ES-I3 (cell line): ENCODE measurements around the gene ABHD12.

ENCODE experiments used
- H3K36me3 ChIP-seq: 2 replicates; pipeline ENCODE4 v1.6.1; 2013; ENCODE audit warnings: mild to moderate bottlenecking, low read length, control low read depth, moderate library complexity; ENCODE audit not compliant: insufficient read depth
- H3K4me1 ChIP-seq: 2 replicates; pipeline ENCODE4 v1.6.1; 2013; ENCODE audit warnings: mild to moderate bottlenecking, control low read depth, low read length; ENCODE audit not compliant: insufficient read depth
- H3K9ac ChIP-seq: 2 replicates; pipeline ENCODE4 v1.6.1; 2013; ENCODE audit warnings: low read depth, mild to moderate bottlenecking, low read length, moderate library complexity
- H3K9me3 ChIP-seq: 2 replicates; pipeline ENCODE4 v1.6.1; 2013; ENCODE audit warnings: mild to moderate bottlenecking, low read length, moderate library complexity; ENCODE audit not compliant: control insufficient read depth, insufficient read depth

Gene ABHD12

DNA sequence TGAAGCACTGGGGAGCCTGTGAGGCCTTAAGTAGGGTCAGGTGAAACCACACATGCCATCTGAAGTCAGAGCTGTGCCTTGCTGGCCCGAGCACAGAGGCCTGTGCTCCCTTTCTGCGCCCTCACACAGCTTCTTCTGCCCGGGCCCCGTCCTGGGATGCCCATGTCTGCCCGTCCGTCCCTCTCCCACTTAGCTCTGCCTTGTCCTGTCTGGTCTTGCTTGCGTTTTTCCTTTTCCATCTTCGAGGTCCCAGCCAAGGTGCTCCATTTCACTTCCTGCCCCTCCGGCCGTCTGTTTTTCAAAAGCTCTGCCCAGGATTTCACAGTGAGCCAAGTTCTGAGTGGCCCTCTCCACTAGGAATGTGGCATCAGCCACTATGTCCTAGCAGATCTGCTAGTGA lies 97.1 kb downstream of the ABHD12 start:
- no peak overlapping the region for H3K9ac ChIP-seq
- no peaks in the 10 kb centered on the region; the same call in 1 of the 2 replicates for H3K4me1 ChIP-seq
- H3K36me3 ChIP-seq = peaks cover 20% of the 10 kb centered on the region
- no peaks in the 10 kb centered on the region for H3K9me3 ChIP-seq

DNA sequence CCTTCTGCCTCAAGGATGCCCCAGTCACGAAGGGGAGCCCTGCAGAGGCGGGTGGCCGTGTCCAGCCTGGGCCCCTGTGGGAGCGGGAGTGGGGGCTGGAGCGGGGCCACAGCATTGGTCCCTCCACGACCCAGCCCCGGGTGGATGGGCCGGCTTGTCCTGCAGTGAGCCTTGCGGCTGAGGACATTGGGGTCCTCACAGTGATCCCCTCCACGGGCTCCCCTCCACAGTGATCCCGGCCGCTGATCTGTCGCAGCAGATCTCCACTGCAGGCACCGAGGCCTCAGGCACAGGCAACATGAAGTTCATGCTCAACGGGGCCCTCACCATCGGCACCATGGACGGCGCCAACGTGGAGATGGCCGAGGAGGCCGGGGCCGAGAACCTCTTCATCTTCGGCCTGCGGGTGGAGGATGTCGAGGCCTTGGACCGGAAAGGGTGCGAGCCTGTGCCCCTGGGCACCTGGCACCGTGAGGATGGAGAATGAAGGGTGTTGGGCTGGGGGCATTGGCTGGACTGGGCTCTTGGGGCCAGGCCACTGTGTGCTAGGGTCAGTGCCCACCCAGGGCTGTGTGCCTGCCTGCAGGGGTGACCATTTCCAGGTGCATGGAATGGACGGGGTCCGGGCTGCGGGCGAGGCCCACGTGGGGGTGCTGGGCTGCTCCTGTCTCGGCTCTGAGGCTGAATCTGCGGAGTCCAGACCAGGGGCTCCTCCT lies 98.3 kb downstream of the ABHD12 start:
- H3K4me1 ChIP-seq = no peaks in the 10 kb centered on the region; the same call in 1 of the 2 replicates
- H3K9me3 ChIP-seq = no peaks in the 10 kb centered on the region
- H3K9ac ChIP-seq = no peak overlapping the region
- H3K36me3 ChIP-seq = peaks cover 20% of the 10 kb centered on the region

DNA sequence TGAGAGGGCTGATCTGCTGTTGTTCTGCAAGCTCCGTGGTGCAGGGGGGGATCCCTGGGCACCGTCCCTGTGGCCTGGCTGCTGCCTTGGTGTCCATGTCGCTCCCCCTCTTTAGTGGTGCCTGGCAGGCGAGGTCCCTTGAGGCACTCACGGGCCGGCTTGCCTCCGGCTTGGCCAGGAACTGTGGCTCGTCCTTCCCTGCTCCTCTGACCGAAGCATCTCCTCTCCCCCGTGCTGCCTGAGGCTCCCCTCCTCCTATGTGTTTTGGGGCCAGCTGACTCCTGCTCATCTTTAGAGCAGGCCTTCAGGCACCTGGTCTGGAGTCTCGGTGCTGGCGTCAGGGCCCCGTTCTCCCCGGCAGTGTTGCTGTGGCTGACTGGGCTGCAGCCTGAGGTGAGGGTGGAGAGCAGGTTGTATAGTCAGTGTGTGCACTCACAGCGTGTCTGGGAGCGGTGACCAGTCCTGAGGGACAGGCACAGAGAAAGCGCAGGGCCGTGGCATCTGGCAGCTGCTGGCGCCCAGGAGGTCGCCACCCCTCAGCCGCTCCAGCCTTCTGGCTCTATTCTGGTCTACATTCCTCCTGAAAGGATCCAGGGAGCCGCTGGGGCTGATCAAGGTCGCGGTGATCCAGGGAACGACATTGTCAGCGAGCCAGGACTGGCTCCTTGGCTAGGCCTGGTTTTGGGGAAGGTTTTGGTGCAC lies 99.1 kb downstream of the ABHD12 start:
- no peaks in the 10 kb centered on the region for H3K9me3 ChIP-seq
- H3K9ac ChIP-seq = no peak overlapping the region
- peaks cover 19% of the 10 kb centered on the region for H3K36me3 ChIP-seq
- no peaks in the 10 kb centered on the region; the same call in 1 of the 2 replicates for H3K4me1 ChIP-seq

DNA sequence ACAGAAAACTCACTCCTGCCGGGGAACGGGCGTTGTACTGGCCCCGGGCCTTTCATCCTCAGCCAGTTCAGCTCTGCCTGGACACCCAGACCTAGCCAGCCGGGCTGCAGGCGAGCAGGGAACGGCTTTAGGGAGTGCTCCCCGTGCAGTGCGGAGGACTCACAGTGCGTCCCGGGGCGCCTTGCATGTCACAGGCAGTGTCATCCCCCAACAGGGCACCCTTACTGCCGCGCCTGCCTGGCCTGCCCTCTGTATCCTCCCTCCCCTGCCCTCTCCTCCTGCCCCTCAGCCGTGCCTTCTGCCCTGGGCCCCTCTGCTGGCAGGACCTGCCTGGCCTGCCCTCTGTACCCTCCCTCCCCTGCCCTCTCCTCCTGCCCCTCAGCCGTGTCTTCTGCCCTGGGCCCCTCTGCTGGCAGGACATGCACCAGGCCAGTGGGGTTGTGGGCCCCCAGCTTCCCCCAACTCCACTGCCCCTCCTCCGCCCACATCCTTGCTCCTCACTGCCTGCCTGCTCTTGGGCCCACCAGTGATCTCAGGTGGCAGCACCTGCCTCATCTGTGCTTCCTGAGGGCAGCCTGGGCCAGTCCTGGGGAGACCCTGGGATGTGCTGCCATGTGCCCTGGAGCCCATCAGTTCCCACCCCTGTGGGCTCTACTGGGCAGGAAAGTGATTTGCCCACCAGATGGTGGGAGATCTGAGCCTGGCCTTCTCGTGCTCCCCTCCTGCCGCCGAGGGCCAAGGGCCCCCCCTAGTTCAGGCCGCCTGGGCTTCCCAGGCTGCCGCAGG lies 99.8 kb downstream of the ABHD12 start:
- Histone ChIP-seq H3K36me3 (peaks cover 22% of the 10 kb centered on the region), H3K4me1 (no peaks in the 10 kb centered on the region; the same call in 1 of the 2 replicates), H3K9me3 (no peaks in the 10 kb centered on the region), H3K9ac (no peak overlapping the region)

- no peaks in the 10 kb centered on the region for H3K4me1 ChIP-seq
- no peak overlapping the region for H3K9ac ChIP-seq
- peaks cover 22% of the 10 kb centered on the region for H3K36me3 ChIP-seq
- no peaks in the 10 kb centered on the region for H3K9me3 ChIP-seq
These were observed 100.6 kb downstream of the ABHD12 start for GRCh38 chr20:25289886-25290597.

GRCh38 chr20:25288291-25289181 lies 102.1 kb downstream of the ABHD12 start:
- Histone ChIP-seq H3K36me3 (peaks cover 22% of the 10 kb centered on the region), H3K9me3 (no peaks in the 10 kb centered on the region), H3K4me1 (no peaks in the 10 kb centered on the region), H3K9ac (no peak overlapping the region)

- Histone ChIP-seq H3K4me1 (no peaks in the 10 kb centered on the region), H3K36me3 (peaks cover 22% of the 10 kb centered on the region), H3K9me3 (no peaks in the 10 kb centered on the region), H3K9ac (no peak overlapping the region)
These were observed 102.9 kb downstream of the ABHD12 start for GRCh38 chr20:25287631-25288290.

DNA sequence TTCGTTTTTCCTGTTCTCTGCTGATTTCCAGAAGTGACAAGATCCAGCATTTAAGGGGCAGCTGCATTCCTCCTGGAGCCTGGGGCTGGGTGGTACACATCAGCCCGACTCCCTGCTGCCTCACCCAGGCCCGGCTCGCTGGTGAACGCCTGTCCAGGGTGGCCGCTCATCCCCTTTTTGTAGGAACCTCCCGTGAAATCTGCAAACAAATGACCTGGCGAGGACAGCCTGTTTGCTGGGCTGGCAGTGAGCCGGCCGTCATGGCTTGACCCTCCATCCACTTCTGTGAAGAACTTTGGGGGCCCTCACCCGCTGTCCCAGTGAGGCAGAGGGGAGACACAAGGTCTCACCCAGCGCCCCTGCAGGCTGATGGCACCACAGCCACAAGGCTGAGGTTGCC lies 103.7 kb downstream of the ABHD12 start:
- no peaks in the 10 kb centered on the region for H3K9me3 ChIP-seq
- H3K4me1 ChIP-seq = no peaks in the 10 kb centered on the region
- peaks cover 25% of the 10 kb centered on the region for H3K36me3 ChIP-seq
- no peak overlapping the region for H3K9ac ChIP-seq

GRCh38 chr20:25285856-25286798 lies 104.5 kb downstream of the ABHD12 start:
- H3K4me1 ChIP-seq = no peaks in the 10 kb centered on the region
- H3K9ac ChIP-seq = no peak overlapping the region
- no peaks in the 10 kb centered on the region for H3K9me3 ChIP-seq
- peaks cover 26% of the 10 kb centered on the region for H3K36me3 ChIP-seq

- H3K9ac ChIP-seq = no peak overlapping the region
- H3K4me1 ChIP-seq = no peaks in the 10 kb centered on the region
- no peaks in the 10 kb centered on the region for H3K9me3 ChIP-seq
- H3K36me3 ChIP-seq = peaks cover 21% of the 10 kb centered on the region
These were observed 105.5 kb downstream of the ABHD12 start for GRCh38 chr20:25285091-25285647.

- H3K9me3 ChIP-seq = no peaks in the 10 kb centered on the region
- H3K9ac ChIP-seq = no peak overlapping the region
- no peaks in the 10 kb centered on the region for H3K4me1 ChIP-seq
- H3K36me3 ChIP-seq = peaks cover 14% of the 10 kb centered on the region
These were observed 106.5 kb downstream of the ABHD12 start for GRCh38 chr20:25284131-25284601.
